HepG2 (cell line): ENCODE results near the gene GIPC3. TPM values are rescaled to one million over a fixed set of nuclear protein-coding genes. Genes with fewer than 3 reads are reported as not detected.
A peak's percentile ranks its signal among the peaks of the same experiment; 100 is the strongest.

ENCODE experiments used
- ATAC-seq: fragments of 200-7000 bp; cut with Tn5 transposase; 3 replicates; pipeline ENCODE4 v1.9.1; 2020; ENCODE audit warnings: mild to moderate bottlenecking, moderate library complexity
- BruUV-seq: library from RNA; stranded (reverse); fragments of 400-500 nt; replicated peaks from 2 replicates; lab custom pipeline; 2021; lab: Mats Ljungman, UMichigan
- CTCF ChIA-PET: fragments of 300-600 bp; formaldehyde crosslinking; extraction: SDS; loops from one replicate; lab custom pipeline; 2021; ENCODE audit warnings: low total read pairs, inconsistent platforms, low intra/inter-chr PET ratio; lab: Yijun Ruan, JAX
- POLR2A ChIA-PET: fragments of 350-600 bp; sonication (Branson Sonifier 250); formaldehyde crosslinking; loops from one replicate; lab custom pipeline; 2020; ENCODE audit warnings: antibody characterized with exemption, inconsistent platforms; lab: Yijun Ruan, JAX
- DNase-seq: peaks from one replicate; pipeline ENCODE4 v3.0.0-alpha.2; 2015; ENCODE audit warnings: low spot score
- FAIRE-seq: peaks from 3 replicates; lab custom pipeline; 2011; peaks lifted over from hg19 to GRCh38; lab: Jason Lieb, UNC
- H2AFZ ChIP-seq: one replicate; pipeline ENCODE4 v1.6.1; 2011; ENCODE audit warnings: low read length, inconsistent platforms
- H3K27ac ChIP-seq: fragments of 300-600 bp; 3 replicates; pipeline ENCODE4 v1.8.0; 2011; ENCODE audit warnings: mixed run types, mild to moderate bottlenecking, mixed read lengths, low read length, inconsistent platforms; ENCODE audit not compliant: insufficient read depth; ENCODE audit errors: extremely low read length
- H3K27me3 ChIP-seq, 2 experiments: fragments of 200-600 bp in 1 of 2; 2 replicates in 1 of 2; 3 replicates in 1 of 2; pipeline versions ENCODE4 v1.6.0 to v1.8.0; 2011; ENCODE audit warnings: low read length in 2 of 2, mild to moderate bottlenecking in 2 of 2, moderate library complexity in 2 of 2, inconsistent platforms in 1 of 2; ENCODE audit not compliant: insufficient read depth in 2 of 2, control insufficient read depth in 1 of 2
- H3K36me3 ChIP-seq, 2 experiments: fragments of 200-600 bp in 1 of 2; replicated peaks in 1 of 2; 2 replicates in 1 of 2; 3 replicates in 1 of 2; pipeline versions ENCODE4 v1.5.1 to v1.8.0; 2011; ENCODE audit warnings: low read length in 2 of 2, inconsistent platforms in 1 of 2; ENCODE audit not compliant: insufficient read depth in 2 of 2, control insufficient read depth in 1 of 2
- H3K4me1 ChIP-seq: 2 replicates; pipeline ENCODE4 v1.5.1; 2012; ENCODE audit warnings: low read length, inconsistent platforms; ENCODE audit not compliant: insufficient read depth
- H3K4me2 ChIP-seq: 2 replicates; pipeline ENCODE4 v1.6.0; 2011; ENCODE audit warnings: low read depth, low read length, inconsistent platforms
- H3K4me3 ChIP-seq, 3 experiments: fragments of 200-600 bp in 1 of 3; sonication (generic), shearing (Covaris generic) in 1 of 3; replicated peaks in 1 of 3; 2 replicates each; pipeline ENCODE4 v1.5.1; 2011 to 2016; ENCODE audit warnings: low read length in 3 of 3, inconsistent platforms in 2 of 3, low read depth in 2 of 3, mild to moderate bottlenecking in 2 of 3, control low read depth in 1 of 3, mixed read lengths in 1 of 3; ENCODE audit not compliant: insufficient read depth in 1 of 3
- H3K79me2 ChIP-seq: one replicate; pipeline ENCODE4 v1.6.1; 2011; ENCODE audit warnings: low read length, inconsistent platforms; ENCODE audit not compliant: insufficient read depth
- H3K9ac ChIP-seq: 2 replicates; pipeline ENCODE4 v1.6.0; 2011; ENCODE audit warnings: mild to moderate bottlenecking, low read depth, low read length, inconsistent platforms; ENCODE audit not compliant: insufficient read depth
- H3K9me3 ChIP-seq: 2 replicates; pipeline ENCODE4 v1.5.1; 2012; ENCODE audit warnings: mild to moderate bottlenecking, low read length
- H4K20me1 ChIP-seq: 2 replicates; pipeline ENCODE4 v1.6.0; 2011; ENCODE audit warnings: inconsistent platforms, mild to moderate bottlenecking, low read length, moderate library complexity; ENCODE audit not compliant: insufficient read depth
- AGO1 ChIP-seq: fragments of 200-400 bp; formaldehyde crosslinking; IDR thresholded peaks from 2 replicates; pipeline ENCODE4 v1.6.1; 2017; ENCODE audit warnings: mild to moderate bottlenecking, low read depth, low read length, moderate library complexity; ENCODE audit not compliant: poor library complexity, severe bottlenecking
- AGO2 ChIP-seq: fragments of 200-400 bp; formaldehyde crosslinking; optimal IDR thresholded peaks from 2 replicates; pipeline ENCODE3; 2017; ENCODE audit warnings: mild to moderate bottlenecking, low read depth, low read length, moderate library complexity
- CCDC6 ChIP-seq: sonication (generic); formaldehyde crosslinking; IDR thresholded peaks from 2 replicates; pipeline ENCODE4 v1.8.1; 2022; ENCODE audit warnings: mild to moderate bottlenecking, missing genetic modification reagents, moderate library complexity
- CREB3 ChIP-seq: sonication (generic); formaldehyde crosslinking; IDR thresholded peaks from 2 replicates; pipeline ENCODE4 v1.5.0; 2020; ENCODE audit warnings: missing genetic modification reagents
- DDIT3 ChIP-seq: sonication (generic); formaldehyde crosslinking; IDR thresholded peaks from 2 replicates; pipeline ENCODE4 v1.4.0; 2020; ENCODE audit warnings: mild to moderate bottlenecking, missing genetic modification reagents
- HOXD1 ChIP-seq: sonication (generic); formaldehyde crosslinking; IDR thresholded peaks from 2 replicates; pipeline ENCODE4 v1.5.0; 2020; ENCODE audit warnings: missing genetic modification reagents
- MZF1 ChIP-seq: sonication (generic); formaldehyde crosslinking; IDR thresholded peaks from 2 replicates; pipeline ENCODE4 v1.8.1; 2023; ENCODE audit warnings: mild to moderate bottlenecking, missing genetic modification reagents, borderline replicate concordance
- SP1 ChIP-seq, 2 experiments: fragments of 450-650 bp in 1 of 2; sonication (generic) in 1 of 2; formaldehyde crosslinking in 1 of 2; IDR thresholded peaks; 2 replicates each; pipeline versions ENCODE4 v1.4.0 to v1.6.1; 2016 to 2020; ENCODE audit warnings: missing genetic modification reagents in 1 of 2
- YEATS4 ChIP-seq: sonication (generic); formaldehyde crosslinking; IDR thresholded peaks from 2 replicates; pipeline ENCODE4 v1.4.0; 2020; ENCODE audit warnings: missing genetic modification reagents, borderline replicate concordance
- ZFP82 ChIP-seq: sonication (generic); formaldehyde crosslinking; IDR thresholded peaks from 2 replicates; pipeline ENCODE4 v1.5.1; 2020; ENCODE audit warnings: mild to moderate bottlenecking, missing genetic modification reagents, borderline replicate concordance
- ZNF724P ChIP-seq: sonication (generic); formaldehyde crosslinking; IDR thresholded peaks from 2 replicates; pipeline ENCODE4 v1.8.0; 2022; ENCODE audit warnings: missing genetic modification reagents, borderline replicate concordance
- WGBS: methylation state at CpG from one replicate; pipeline ENCODE4 v1.1.6; 2017; ENCODE audit warnings: low lambda C conversion rate; 5-methylcytosine and 5-hydroxymethylcytosine counted together
- in situ Hi-C: cut with HindIII; loops from 2 replicates; pipeline ENCODE4 v1.10.0; 2017; ENCODE audit warnings: low pct_unique_long_range_greater_than_20kb; ENCODE audit not compliant: extremely low pct_ligation_motif_present
- intact Hi-C: fragments of 100-400 bp; cut with micrococcal nuclease; formaldehyde crosslinking; loops from one replicate; pipeline ENCODE4 v1.10.0; 2022; ENCODE audit not compliant: unreplicated experiment
- polyA plus RNA-seq, 8 experiments: library from polyadenylated mRNA; depleted of rRNA in 3 of 8; stranded (reverse) in 7 of 8; unstranded in 1 of 8; fragments of >200 nt; fragmentation: Illumina TruSeq in 4 of 8; extraction: Trizol in 4 of 8; gene quantifications; 2 replicates each; pipeline versions ENCODE4 v1.2.1 to v1.2.3, GENCODE V29; 2011 to 2016; ENCODE audit warnings: low read depth in 4 of 8, missing spikeins in 1 of 8, mixed read lengths in 1 of 8; ENCODE audit not compliant: insufficient read depth in 1 of 8
- total RNA-seq, 5 experiments: library from RNA; depleted of rRNA; stranded (reverse); fragments of >200 nt; fragmentation: Illumina TruSeq; extraction: Trizol; gene quantifications; 2 replicates each; pipeline ENCODE4 v1.2.3, GENCODE V29; 2016; ENCODE audit warnings: low read depth in 1 of 5

GIPC3 gene
- total and polyA plus RNA-seq, 2 of the 13 experiments (the other 11 are each of a cell fraction or from before 2014, with no cell fraction given), result 0.05 TPM; not detected in 1

GRCh38 chr19:3536429-3537100, 48.7 kb upstream of the GIPC3 start:
- peaks cover 5 to 16% of the 10 kb centered on the region in 2 experiments; a peak in 4 of 5 replicates for H3K36me3 ChIP-seq
- in situ Hi-C loops, result no loop called here
- H3K9ac ChIP-seq, result no peak overlapping the region
- FAIRE-seq (no peak), DNase-seq (no peak), ATAC-seq (no peak)
- H3K79me2 ChIP-seq, result no peaks in the 10 kb centered on the region
- no peak overlapping the region for H3K4me2 ChIP-seq
- H3K9me3 ChIP-seq, result no peaks in the 10 kb centered on the region
- H2AFZ ChIP-seq, result no peak overlapping the region
- CTCF ChIA-PET, result no interaction called here
- no peak overlapping the region for H3K27ac ChIP-seq
- H3K4me3 ChIP-seq, result no peak overlapping the region
- H3K4me1 ChIP-seq, result no peaks in the 10 kb centered on the region
- no TSS peak for BruUV-seq
- H4K20me1 ChIP-seq, result no peaks in the 10 kb centered on the region; the same call in 1 of the 2 replicates
- intact Hi-C loops, result no loop called here
- POLR2A ChIA-PET, result no interaction called here
- no peak for TF ChIP-seq MZF1 (CRISPR knock-in tag)
- TF ChIP-seq SP1 (IDR thresholded peaks at IDR 0.05), result no peak
- no peak for TF ChIP-seq SP1 (CRISPR knock-in tag; IDR thresholded peaks at IDR 0.05)
- TF ChIP-seq AGO2, result peak; percentile 88
- TF ChIP-seq AGO1, result peak; percentile 28
- 97% methylated on average over 15 of the region's 27 CpGs for WGBS
- H3K27me3 ChIP-seq, result no peaks in the 10 kb centered on the region

GRCh38 chr19:3537101-3537437, 48.2 kb upstream of the GIPC3 start:
- no peak for DNase-seq
- ChIA-PET POLR2A (no interaction called here), CTCF (no interaction called here)
- H3K9ac ChIP-seq, result no peak overlapping the region
- TF ChIP-seq HOXD1 (CRISPR knock-in tag) (no peak), DDIT3 (CRISPR knock-in tag) (no peak), AGO1 (peak; percentile 37), ZFP82 (CRISPR knock-in tag) (no peak), CCDC6 (CRISPR knock-in tag) (no peak), ZNF724P (no peak), CREB3 (no peak), YEATS4 (CRISPR knock-in tag) (no peak), AGO2 (peak; percentile 52)
- peaks cover 5 to 16% of the 10 kb centered on the region in 2 experiments; a peak in 4 of 5 replicates for H3K36me3 ChIP-seq
- no TSS peak for BruUV-seq
- H3K79me2 ChIP-seq, result no peaks in the 10 kb centered on the region
- in situ Hi-C loops, result no loop called here
- no peak for ATAC-seq
- no peaks in the 10 kb centered on the region; the same call in 1 of the 2 replicates for H4K20me1 ChIP-seq
- 88% methylated on average over 13 of the region's 13 CpGs for WGBS
- no peak overlapping the region for H3K27ac ChIP-seq
- no peaks in the 10 kb centered on the region for H3K27me3 ChIP-seq
- no peaks in the 10 kb centered on the region for H3K4me1 ChIP-seq
- no peaks in the 10 kb centered on the region for H3K9me3 ChIP-seq
- H3K4me3 ChIP-seq, result no peak overlapping the region
- intact Hi-C loops, result no loop called here
- H2AFZ ChIP-seq, result no peak overlapping the region
- no peak for FAIRE-seq
- no peak overlapping the region for H3K4me2 ChIP-seq
